ENCODE measurements around the gene DENND2A. TPM values are rescaled to one million over a fixed set of nuclear protein-coding genes. Genes with fewer than 3 reads are reported as not detected.

Gene DENND2A
- polyA plus RNA-seq, 3 donors, result not detected

DNA sequence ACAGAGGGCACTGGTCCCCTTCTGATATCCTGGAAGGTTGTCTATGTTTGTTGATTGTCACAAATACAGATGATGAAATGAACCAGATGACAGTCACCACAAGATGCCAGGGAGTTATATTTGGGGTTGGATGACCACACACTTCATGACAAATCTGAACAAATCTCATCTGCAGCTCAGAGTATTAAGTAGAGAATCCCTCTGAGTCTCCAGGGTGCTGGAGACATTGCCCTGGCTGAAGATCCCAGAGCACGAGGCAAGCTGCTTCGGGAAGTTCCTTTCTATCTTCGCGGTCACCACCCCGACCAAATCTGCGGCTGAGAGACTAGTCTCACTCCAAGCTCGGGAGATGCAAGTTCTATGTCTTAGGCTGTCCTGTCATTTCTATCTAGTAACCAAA, 9.0 kb downstream of the DENND2A start:
- no peak overlapping the region for H3K27ac Mint-ChIP-seq
- peaks cover 0 to 5% (median 0%) of the 10 kb centered on the region in 7 donors for H3K9me3 Mint-ChIP-seq
- Histone ChIP-seq H3K4me1 (ENCODE audit: control insufficient read depth in 1 of 2, insufficient read depth in 2 of 2, low read length in 2 of 2) (no peaks in the 10 kb centered on the region), H2AFZ (ENCODE audit: insufficient read depth, low read depth, low read length, poor library complexity, severe bottlenecking) (no peak overlapping the region), H3K27me3 (ENCODE audit: control insufficient read depth in 2 of 2, insufficient read depth in 2 of 2, low read length in 2 of 2) (peaks cover 0 to 2% of the 10 kb centered on the region in 2 donors), H3K4me3 (replicated peaks in 1 of 3; ENCODE audit: low read depth in 2 of 3, low read length in 3 of 3) (no peak overlapping the region), H3K36me3 (replicated peaks in 1 of 2; ENCODE audit: control insufficient read depth in 1 of 2, insufficient read depth in 2 of 2, low read length in 2 of 2) (no peaks in the 10 kb centered on the region), H3K9me3 (replicated peaks in 1 of 2; ENCODE audit: control insufficient read depth in 1 of 2, insufficient read depth in 1 of 2, low read length in 2 of 2) (no peaks in the 10 kb centered on the region), H3K79me2 (ENCODE audit: insufficient read depth, low read length) (no peaks in the 10 kb centered on the region), H3K9ac (ENCODE audit: insufficient read depth, low read length, poor library complexity, severe bottlenecking) (no peak overlapping the region), H4K20me1 (ENCODE audit: insufficient read depth, low read length) (no peaks in the 10 kb centered on the region), H3K4me2 (replicated peaks; ENCODE audit: extremely low read depth, low read length, poor library complexity, severe bottlenecking) (no peak overlapping the region), H3K27ac (ENCODE audit: low read depth in 1 of 2, low read length in 2 of 2) (no peak overlapping the region)
- peaks cover 7 to 23% (median 16%) of the 10 kb centered on the region in 3 donors for H3K27me3 Mint-ChIP-seq (ENCODE audit: low read depth in 3 of 3)
- no peak for DNase-seq
- WGBS (ENCODE audit: insufficient coverage), result 94% methylated on average over 7 of the region's 7 CpGs
- no peaks in the 10 kb centered on the region for H3K36me3 Mint-ChIP-seq
- intact Hi-C loops (cut with micrococcal nuclease), result no loop called here
- H3K4me1 Mint-ChIP-seq, result peaks cover 4% of the 10 kb centered on the region
- no peak overlapping the region for H3K4me3 Mint-ChIP-seq
- TF ChIP-seq, protein P1, sequence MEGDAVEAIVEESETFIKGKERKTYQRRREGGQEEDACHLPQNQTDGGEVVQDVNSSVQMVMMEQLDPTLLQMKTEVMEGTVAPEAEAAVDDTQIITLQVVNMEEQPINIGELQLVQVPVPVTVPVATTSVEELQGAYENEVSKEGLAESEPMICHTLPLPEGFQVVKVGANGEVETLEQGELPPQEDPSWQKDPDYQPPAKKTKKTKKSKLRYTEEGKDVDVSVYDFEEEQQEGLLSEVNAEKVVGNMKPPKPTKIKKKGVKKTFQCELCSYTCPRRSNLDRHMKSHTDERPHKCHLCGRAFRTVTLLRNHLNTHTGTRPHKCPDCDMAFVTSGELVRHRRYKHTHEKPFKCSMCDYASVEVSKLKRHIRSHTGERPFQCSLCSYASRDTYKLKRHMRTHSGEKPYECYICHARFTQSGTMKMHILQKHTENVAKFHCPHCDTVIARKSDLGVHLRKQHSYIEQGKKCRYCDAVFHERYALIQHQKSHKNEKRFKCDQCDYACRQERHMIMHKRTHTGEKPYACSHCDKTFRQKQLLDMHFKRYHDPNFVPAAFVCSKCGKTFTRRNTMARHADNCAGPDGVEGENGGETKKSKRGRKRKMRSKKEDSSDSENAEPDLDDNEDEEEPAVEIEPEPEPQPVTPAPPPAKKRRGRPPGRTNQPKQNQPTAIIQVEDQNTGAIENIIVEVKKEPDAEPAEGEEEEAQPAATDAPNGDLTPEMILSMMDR (IDR thresholded peaks at IDR 0.05), result no peak

DNA sequence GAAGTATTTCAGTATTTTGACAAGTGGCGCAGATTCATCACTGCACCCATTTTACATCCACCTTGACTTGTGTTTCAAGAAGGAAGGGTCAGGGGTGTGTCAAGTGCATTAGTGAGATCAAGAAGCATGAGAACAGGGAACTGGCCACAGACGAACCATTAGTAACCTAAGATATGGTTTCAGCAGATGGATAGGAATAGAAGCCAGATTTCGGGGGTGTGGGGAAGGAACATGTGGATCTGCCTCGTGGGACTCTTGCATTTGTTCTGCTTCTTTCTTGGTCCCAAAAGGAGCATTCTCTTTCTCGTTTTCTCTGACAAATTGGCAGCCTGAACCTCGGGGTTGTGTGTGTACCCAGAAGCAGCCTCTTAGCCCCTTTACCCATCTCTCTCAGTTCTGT, 9.6 kb downstream of the DENND2A start:
- H4K20me1 ChIP-seq (ENCODE audit: insufficient read depth, low read length), result no peaks in the 10 kb centered on the region
- H3K36me3 Mint-ChIP-seq, result no peaks in the 10 kb centered on the region
- no peak overlapping the region for H3K27ac Mint-ChIP-seq
- no peak overlapping the region for H3K4me2 ChIP-seq (replicated peaks; ENCODE audit: extremely low read depth, low read length, poor library complexity, severe bottlenecking)
- peaks cover 0 to 2% of the 10 kb centered on the region in 2 donors for H3K27me3 ChIP-seq (ENCODE audit: control insufficient read depth in 2 of 2, insufficient read depth in 2 of 2, low read length in 2 of 2)
- H2AFZ ChIP-seq (ENCODE audit: insufficient read depth, low read depth, low read length, poor library complexity, severe bottlenecking), result no peak overlapping the region
- H3K36me3 ChIP-seq (replicated peaks in 1 of 2; ENCODE audit: control insufficient read depth in 1 of 2, insufficient read depth in 2 of 2, low read length in 2 of 2), result no peaks in the 10 kb centered on the region
- WGBS (ENCODE audit: insufficient coverage), result 76% methylated on average over 5 of the region's 6 CpGs
- no peak for DNase-seq
- H3K9ac ChIP-seq (ENCODE audit: insufficient read depth, low read length, poor library complexity, severe bottlenecking), result no peak overlapping the region
- H3K27ac ChIP-seq (ENCODE audit: low read depth in 1 of 2, low read length in 2 of 2), result no peak overlapping the region
- intact Hi-C loops (cut with micrococcal nuclease), result no loop called here
- TF ChIP-seq, protein P1 (IDR thresholded peaks at IDR 0.05), result no peak
- no peaks in the 10 kb centered on the region for H3K79me2 ChIP-seq (ENCODE audit: insufficient read depth, low read length)
- no peaks in the 10 kb centered on the region for H3K4me1 ChIP-seq (ENCODE audit: control insufficient read depth in 1 of 2, insufficient read depth in 2 of 2, low read length in 2 of 2)
- no peak overlapping the region for H3K4me3 Mint-ChIP-seq
- no peaks in the 10 kb centered on the region for H3K9me3 ChIP-seq (replicated peaks in 1 of 2; ENCODE audit: control insufficient read depth in 1 of 2, insufficient read depth in 1 of 2, low read length in 2 of 2)
- peaks cover 4% of the 10 kb centered on the region for H3K4me1 Mint-ChIP-seq
- H3K27me3 Mint-ChIP-seq (ENCODE audit: low read depth in 3 of 3), result peaks cover 11 to 23% (median 14%) of the 10 kb centered on the region in 3 donors
- peaks cover 0 to 4% (median 0%) of the 10 kb centered on the region in 7 donors for H3K9me3 Mint-ChIP-seq
- no peak overlapping the region for H3K4me3 ChIP-seq (replicated peaks in 1 of 3; ENCODE audit: low read depth in 2 of 3, low read length in 3 of 3)

Measured in CD14-positive monocyte (primary cell).